ENCODE data around the gene SLMAP.

DNA sequence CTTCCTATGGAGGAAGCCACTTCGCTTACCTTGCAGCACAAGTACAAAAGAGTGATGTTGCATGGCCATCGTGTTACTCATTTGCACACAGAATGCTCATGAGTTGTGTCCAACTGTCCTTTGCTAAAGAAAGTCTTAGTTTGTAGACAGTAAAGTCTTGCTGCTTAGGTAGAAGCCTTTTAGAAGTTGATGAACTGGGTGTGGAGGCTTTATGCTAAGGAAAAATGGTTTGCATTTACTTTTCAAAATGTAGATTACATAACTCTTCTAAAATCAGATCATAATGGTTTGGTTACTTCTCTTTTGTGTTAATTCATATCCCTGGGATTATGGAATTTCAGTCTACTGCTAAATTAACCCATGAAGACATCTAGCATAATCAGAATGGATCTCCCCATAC, 167.6 kb downstream of the SLMAP start:
- TF ChIP-seq, protein P1, sequence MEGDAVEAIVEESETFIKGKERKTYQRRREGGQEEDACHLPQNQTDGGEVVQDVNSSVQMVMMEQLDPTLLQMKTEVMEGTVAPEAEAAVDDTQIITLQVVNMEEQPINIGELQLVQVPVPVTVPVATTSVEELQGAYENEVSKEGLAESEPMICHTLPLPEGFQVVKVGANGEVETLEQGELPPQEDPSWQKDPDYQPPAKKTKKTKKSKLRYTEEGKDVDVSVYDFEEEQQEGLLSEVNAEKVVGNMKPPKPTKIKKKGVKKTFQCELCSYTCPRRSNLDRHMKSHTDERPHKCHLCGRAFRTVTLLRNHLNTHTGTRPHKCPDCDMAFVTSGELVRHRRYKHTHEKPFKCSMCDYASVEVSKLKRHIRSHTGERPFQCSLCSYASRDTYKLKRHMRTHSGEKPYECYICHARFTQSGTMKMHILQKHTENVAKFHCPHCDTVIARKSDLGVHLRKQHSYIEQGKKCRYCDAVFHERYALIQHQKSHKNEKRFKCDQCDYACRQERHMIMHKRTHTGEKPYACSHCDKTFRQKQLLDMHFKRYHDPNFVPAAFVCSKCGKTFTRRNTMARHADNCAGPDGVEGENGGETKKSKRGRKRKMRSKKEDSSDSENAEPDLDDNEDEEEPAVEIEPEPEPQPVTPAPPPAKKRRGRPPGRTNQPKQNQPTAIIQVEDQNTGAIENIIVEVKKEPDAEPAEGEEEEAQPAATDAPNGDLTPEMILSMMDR (conservative IDR thresholded peaks at IDR 0.05; ENCODE audit: low read length) = no peak
- no peak for TF ChIP-seq EZH2phosphoT487 (IDR thresholded peaks at IDR 0.05; ENCODE audit: borderline replicate concordance)
